Smooth muscle cell (in vitro differentiated cells): Measurements from ENCODE around the gene UGT1A4. TPM values are rescaled to one million over a fixed set of nuclear protein-coding genes. Genes with fewer than 3 reads are reported as not detected.

Source experiments
- DNase-seq: peaks from one replicate; lab custom pipeline; 2025; ENCODE audit not compliant: unreplicated experiment; lab: John Stamatoyannopoulos, UW
- H2AFZ ChIP-seq: fragments of 200-600 bp; sonication (generic); 2 replicates; pipeline ENCODE4 v1.6.0; 2016; ENCODE audit warnings: antibody characterized with exemption, low read depth, mild to moderate bottlenecking
- H3F3A ChIP-seq: fragments of 200-600 bp; sonication (generic); 2 replicates; pipeline ENCODE4 v1.6.0; 2017; ENCODE audit warnings: antibody characterized with exemption, low read depth
- H3K27ac ChIP-seq: fragments of 200-600 bp; sonication (generic); 2 replicates; pipeline ENCODE4 v1.5.1; 2016; ENCODE audit warnings: low read depth, mild to moderate bottlenecking
- H3K27me3 ChIP-seq: fragments of 200-600 bp; sonication (generic); 2 replicates; pipeline ENCODE4 v1.6.1; 2016; ENCODE audit warnings: low read depth, mild to moderate bottlenecking
- H3K36me3 ChIP-seq: fragments of 200-600 bp; sonication (generic); 2 replicates; pipeline ENCODE4 v1.5.1; 2016; ENCODE audit warnings: low read depth
- H3K4me1 ChIP-seq: fragments of 200-600 bp; sonication (generic); 2 replicates; pipeline ENCODE4 v1.5.1; 2016; ENCODE audit warnings: low read depth
- H3K4me2 ChIP-seq: fragments of 200-600 bp; sonication (generic); 2 replicates; pipeline ENCODE4 v1.6.0; 2016; ENCODE audit warnings: mild to moderate bottlenecking
- H3K4me3 ChIP-seq: fragments of 200-600 bp; sonication (generic); 2 replicates; pipeline ENCODE4 v1.5.1; 2016; ENCODE audit warnings: mild to moderate bottlenecking
- H3K79me2 ChIP-seq: fragments of 200-600 bp; sonication (generic); 2 replicates; pipeline ENCODE4 v1.6.0; 2016; ENCODE audit warnings: low read depth, mild to moderate bottlenecking
- H3K9ac ChIP-seq: fragments of 200-600 bp; sonication (generic); 2 replicates; pipeline ENCODE4 v1.6.0; 2016; ENCODE audit warnings: low read depth
- H3K9me3 ChIP-seq: fragments of 200-600 bp; sonication (generic); replicated peaks from 2 replicates; pipeline ENCODE4 v1.5.1; 2016; ENCODE audit warnings: low read depth
- H4K20me1 ChIP-seq: fragments of 200-600 bp; sonication (generic); 2 replicates; pipeline ENCODE4 v1.6.0; 2016; ENCODE audit warnings: low read depth
- WGBS: methylation state at CpG from one replicate; pipeline ENCODE4 v1.1.7; 2016; ENCODE audit warnings: low lambda C conversion rate; 5-methylcytosine and 5-hydroxymethylcytosine counted together
- polyA plus RNA-seq: library from polyadenylated mRNA; unstranded; fragments of >200 nt; fragmentation: Nextera tagmentation; extraction: Ambion mirVana; gene quantifications from 2 replicates; pipeline ENCODE4 v1.2.1, GENCODE V29; 2016
- total RNA-seq: library from RNA; depleted of rRNA; stranded (reverse); fragments of >200 nt; gene quantifications from 2 replicates; pipeline ENCODE4 v1.2.3, GENCODE V29; 2014
- TF ChIP-seq, protein P1 (sequence below): fragments of 200-600 bp; sonication (generic); IDR thresholded peaks from 2 replicates; pipeline ENCODE4 v1.5.1; 2017; ENCODE audit warnings: borderline replicate concordance, mild to moderate bottlenecking, antibody characterized with exemption; ENCODE audit not compliant: insufficient read depth, poor library complexity, severe bottlenecking

Gene UGT1A4
- total and polyA plus RNA-seq, 2 experiments from 2014 or later: not detected

GRCh38 chr2:233684640-233685039, 33.9 kb upstream of the UGT1A4 start:
- no peak overlapping the region for H2AFZ ChIP-seq
- H3K27me3 ChIP-seq: no peaks in the 10 kb centered on the region
- no peaks in the 10 kb centered on the region for H3K36me3 ChIP-seq
- no peak overlapping the region for H3K4me3 ChIP-seq
- H3K79me2 ChIP-seq: no peaks in the 10 kb centered on the region
- no peaks in the 10 kb centered on the region for H3F3A ChIP-seq
- H3K4me2 ChIP-seq: no peak overlapping the region
- H3K9me3 ChIP-seq: no peaks in the 10 kb centered on the region
- no peak overlapping the region for H3K27ac ChIP-seq
- TF ChIP-seq, protein P1, sequence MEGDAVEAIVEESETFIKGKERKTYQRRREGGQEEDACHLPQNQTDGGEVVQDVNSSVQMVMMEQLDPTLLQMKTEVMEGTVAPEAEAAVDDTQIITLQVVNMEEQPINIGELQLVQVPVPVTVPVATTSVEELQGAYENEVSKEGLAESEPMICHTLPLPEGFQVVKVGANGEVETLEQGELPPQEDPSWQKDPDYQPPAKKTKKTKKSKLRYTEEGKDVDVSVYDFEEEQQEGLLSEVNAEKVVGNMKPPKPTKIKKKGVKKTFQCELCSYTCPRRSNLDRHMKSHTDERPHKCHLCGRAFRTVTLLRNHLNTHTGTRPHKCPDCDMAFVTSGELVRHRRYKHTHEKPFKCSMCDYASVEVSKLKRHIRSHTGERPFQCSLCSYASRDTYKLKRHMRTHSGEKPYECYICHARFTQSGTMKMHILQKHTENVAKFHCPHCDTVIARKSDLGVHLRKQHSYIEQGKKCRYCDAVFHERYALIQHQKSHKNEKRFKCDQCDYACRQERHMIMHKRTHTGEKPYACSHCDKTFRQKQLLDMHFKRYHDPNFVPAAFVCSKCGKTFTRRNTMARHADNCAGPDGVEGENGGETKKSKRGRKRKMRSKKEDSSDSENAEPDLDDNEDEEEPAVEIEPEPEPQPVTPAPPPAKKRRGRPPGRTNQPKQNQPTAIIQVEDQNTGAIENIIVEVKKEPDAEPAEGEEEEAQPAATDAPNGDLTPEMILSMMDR: no peak
- 90% methylated on average over 1 of the region's 1 CpG for WGBS
- DNase-seq: no peak
- no peaks in the 10 kb centered on the region for H4K20me1 ChIP-seq
- no peaks in the 10 kb centered on the region for H3K4me1 ChIP-seq
- H3K9ac ChIP-seq: no peak overlapping the region

GRCh38 chr2:233686928-233687327, 31.6 kb upstream of the UGT1A4 start:
- no peak overlapping the region for H2AFZ ChIP-seq
- H3K4me2 ChIP-seq: no peak overlapping the region
- H3K27me3 ChIP-seq: no peaks in the 10 kb centered on the region
- H3K36me3 ChIP-seq: no peaks in the 10 kb centered on the region
- DNase-seq: no peak
- no peak overlapping the region for H3K4me3 ChIP-seq
- H3K9me3 ChIP-seq: no peaks in the 10 kb centered on the region
- H3K27ac ChIP-seq: no peak overlapping the region
- H3K4me1 ChIP-seq: no peaks in the 10 kb centered on the region
- no peak overlapping the region for H3K9ac ChIP-seq
- no peaks in the 10 kb centered on the region for H3F3A ChIP-seq
- H4K20me1 ChIP-seq: no peaks in the 10 kb centered on the region
- no peaks in the 10 kb centered on the region for H3K79me2 ChIP-seq
- 93% methylated on average over 5 of the region's 5 CpGs for WGBS
- TF ChIP-seq, protein P1: no peak

DNA sequence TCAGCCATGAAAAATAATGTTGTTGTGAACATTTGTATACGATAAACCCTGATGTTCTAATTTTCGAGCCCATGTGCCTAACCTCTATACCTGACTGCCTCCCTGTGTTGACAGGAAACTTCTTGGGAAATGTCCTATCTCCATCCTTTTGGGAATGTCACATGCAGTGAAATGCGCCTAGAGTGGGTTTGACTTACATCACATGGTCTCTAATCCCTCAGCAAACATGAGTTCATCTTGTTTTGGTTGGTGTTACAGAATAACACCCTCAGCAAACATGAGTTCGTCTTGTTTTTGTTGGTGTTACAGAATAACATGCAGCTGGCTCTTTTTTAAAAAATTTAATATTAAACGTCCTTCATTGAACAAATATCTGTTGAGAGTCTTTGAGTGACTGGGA, 30.2 kb upstream of the UGT1A4 start:
- TF ChIP-seq, protein P1: no peak
- no peak for DNase-seq
- WGBS: 84% methylated on average over 5 of the region's 5 CpGs
- Histone ChIP-seq H3K4me2 (no peak overlapping the region), H3F3A (no peaks in the 10 kb centered on the region), H3K9me3 (no peaks in the 10 kb centered on the region), H3K9ac (no peak overlapping the region), H3K27ac (no peak overlapping the region), H4K20me1 (no peaks in the 10 kb centered on the region), H3K79me2 (no peaks in the 10 kb centered on the region), H2AFZ (no peak overlapping the region), H3K4me1 (no peaks in the 10 kb centered on the region), H3K27me3 (no peaks in the 10 kb centered on the region), H3K36me3 (no peaks in the 10 kb centered on the region), H3K4me3 (no peak overlapping the region)

DNA sequence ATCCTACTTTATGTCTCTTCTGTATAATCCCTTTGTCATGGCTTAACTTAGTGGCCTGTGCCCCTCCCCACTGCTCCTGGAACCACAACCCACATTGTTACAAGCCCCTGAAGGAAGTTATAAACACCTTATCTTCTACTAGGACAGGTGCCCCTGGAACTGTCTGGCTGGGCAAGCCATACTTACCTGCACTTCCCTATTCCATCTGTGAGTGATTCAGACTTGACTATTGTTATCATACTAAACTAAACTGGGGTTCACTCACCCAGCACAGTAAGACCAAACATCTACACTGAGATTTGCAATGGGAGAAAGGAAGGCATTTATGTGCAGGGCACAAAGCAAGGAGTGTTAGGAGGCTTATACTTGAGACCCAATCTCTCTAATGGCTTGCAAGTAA, 29.5 kb upstream of the UGT1A4 start:
- Histone ChIP-seq H3F3A (no peaks in the 10 kb centered on the region), H2AFZ (no peak overlapping the region), H3K4me1 (no peaks in the 10 kb centered on the region), H4K20me1 (no peaks in the 10 kb centered on the region), H3K27ac (no peak overlapping the region), H3K36me3 (no peaks in the 10 kb centered on the region), H3K9ac (no peak overlapping the region), H3K9me3 (no peaks in the 10 kb centered on the region), H3K79me2 (no peaks in the 10 kb centered on the region), H3K4me3 (no peak overlapping the region), H3K27me3 (no peaks in the 10 kb centered on the region), H3K4me2 (no peak overlapping the region)
- TF ChIP-seq, protein P1: no peak
- no peak for DNase-seq
